NCI-H526 (cell line): ENCODE measurements around the gene SYT9.

ENCODE experiments used
- DNase-seq, 2 experiments: peaks; one replicate each; lab custom pipeline; 2025; lab: John Stamatoyannopoulos, UW

Gene SYT9

DNA sequence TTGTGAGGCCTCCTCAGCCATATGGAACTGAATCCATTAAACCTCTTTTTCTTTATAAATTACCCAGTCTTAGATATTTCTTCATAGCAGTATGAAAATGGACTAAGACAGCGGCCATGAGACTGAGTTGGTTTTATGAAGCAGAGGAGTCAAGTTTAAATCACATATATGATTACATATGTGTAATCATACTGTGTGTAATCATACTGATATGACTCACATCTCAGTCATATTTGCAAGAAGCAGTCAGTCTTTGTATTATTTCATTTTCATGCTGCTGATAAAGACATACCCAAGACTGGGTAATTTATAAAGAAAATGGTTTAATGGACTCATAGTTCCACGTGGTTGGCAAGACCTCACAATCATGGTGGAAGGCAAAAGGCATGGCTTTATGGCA, 89.8 kb downstream of the SYT9 start:
- DNase-seq = no peak

DNA sequence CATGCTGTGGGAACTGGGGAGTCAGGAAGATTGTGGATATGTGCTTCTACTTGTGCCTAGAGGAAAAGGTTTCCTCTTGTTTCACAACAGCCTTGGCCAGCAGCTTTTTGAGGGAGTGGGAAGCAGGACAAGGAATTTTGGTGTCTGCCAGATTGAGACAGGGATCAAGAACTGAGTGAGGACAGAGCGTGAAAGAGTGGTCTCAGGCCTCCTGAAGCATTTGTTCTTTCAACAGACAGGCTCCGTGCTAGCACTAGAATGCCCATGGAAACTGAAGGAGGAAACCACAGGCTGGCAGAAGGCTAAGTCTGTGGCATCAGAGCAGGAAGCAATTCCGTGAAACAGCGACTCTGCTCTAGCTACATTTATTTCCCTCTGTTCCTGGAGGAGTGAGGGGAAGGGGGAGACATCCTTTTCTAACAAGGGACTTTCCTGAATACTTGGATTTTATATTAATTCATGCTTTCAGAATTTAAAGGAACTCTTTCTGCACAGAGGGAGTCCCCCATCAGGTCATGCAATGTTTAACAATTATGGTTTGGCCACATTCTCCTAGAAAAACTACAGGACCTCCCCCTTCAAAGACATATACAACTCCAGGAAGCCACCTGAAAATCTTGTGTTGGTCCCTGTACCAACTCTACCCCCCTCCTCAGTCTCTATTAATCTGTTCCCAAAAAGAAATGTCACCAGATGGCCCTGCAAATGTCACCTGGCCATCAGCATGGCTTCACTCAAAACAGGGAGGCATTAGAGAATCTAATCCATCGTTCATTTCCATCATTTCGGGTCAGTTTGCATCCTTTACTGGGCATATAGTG, 96.1 kb downstream of the SYT9 start:
- no peak for DNase-seq

DNA sequence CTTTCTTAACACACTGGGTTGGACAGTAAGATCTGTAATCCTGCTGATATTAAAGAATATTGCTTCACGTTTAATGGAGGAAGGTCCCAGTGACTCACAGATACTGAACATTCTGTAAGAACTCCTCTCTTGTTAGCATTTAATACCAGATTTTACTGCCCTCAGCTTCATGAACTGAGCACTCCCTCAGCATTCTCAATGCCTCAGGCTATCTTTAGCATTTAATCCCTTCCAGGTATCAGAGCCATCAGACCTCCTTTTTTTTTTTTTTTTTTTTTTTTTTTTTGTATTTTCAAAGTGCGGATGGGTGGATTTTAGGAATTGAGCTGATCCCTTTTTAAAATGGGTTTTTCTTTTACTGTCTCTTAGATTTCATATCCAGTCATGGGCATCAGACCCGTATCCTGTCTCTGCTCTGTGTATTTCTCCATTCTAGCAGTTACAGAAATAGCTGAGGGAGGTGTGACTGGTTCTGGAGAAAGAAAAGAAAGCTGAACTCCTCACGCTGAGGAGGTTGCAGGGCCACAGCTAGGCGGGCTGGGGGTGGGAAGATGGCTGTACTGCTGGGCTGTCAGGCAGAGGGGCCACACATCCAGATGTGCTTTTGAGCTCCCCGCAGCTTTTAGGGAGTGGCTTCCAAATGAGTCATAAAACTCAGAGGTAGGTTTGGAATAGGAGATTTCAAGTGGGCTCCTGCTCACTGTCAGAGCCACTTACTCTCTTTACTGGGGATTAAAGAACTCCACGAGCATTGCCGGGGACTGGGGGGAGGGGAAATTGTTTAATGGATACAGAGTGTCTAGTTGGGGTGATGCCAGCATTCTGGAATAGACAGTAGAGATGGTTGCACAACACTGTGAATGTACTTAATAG, 97.0 kb downstream of the SYT9 start:
- no peak for DNase-seq

DNA sequence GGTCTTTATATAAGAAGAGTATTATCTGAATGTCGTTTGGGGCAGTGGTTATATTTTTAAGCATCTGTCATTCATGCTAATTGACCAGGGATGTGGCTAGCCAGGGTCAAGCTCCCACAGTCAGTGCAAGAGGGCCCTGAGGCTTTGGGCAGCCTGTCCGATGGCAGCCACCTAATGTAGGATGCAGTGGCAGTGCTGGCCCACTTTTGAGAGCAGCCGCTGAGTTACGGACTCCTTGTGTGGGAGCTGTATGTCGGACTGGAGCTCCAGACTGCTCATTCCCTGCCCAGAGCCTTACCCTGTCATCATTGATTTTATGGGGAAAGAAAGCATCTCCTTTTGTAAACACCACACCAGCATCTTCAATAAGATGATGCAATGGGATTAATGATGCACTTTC, 99.5 kb downstream of the SYT9 start:
- no peak for DNase-seq

DNA sequence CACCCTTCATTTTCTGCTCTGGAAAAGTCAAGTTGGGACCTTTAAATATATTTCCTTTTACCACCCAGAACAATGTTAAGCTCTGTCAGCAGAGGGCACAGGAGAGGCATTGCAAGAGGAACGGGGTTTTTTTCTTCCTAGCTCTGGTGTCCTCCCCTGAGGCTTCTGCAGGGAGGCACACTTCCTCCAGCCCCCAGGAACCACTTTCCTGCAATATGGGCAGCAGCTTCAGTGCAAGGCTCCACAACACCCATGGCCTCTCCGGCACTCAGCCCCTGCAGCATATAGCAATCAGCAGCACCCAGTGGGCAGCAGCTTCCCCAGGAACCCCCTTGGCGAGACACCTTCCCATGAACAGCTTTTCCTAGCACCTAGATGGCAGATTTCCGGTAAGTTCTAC, 101.4 kb downstream of the SYT9 start:
- DNase-seq = peak in 1 of 2 experiments; percentile 34

DNA sequence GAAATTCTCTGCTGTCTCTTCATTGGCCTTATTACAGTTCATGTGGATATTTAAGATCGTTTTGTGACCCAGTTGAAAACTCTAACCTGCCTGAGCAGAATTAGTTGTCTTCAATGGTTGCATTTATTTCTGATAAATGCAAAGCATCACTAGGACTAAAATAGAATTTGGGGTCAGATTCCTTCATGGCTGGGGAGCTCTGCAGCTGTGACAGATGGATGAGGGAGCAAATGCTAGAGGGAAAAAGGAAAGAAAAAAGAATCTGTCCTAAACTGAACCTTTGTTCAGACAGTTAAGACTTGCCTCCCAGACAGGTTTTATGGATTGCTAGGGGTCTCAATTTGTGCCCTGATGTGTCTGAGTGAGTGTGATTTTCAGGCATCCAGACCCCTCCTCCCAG, 113.0 kb downstream of the SYT9 start:
- no peak for DNase-seq

DNA sequence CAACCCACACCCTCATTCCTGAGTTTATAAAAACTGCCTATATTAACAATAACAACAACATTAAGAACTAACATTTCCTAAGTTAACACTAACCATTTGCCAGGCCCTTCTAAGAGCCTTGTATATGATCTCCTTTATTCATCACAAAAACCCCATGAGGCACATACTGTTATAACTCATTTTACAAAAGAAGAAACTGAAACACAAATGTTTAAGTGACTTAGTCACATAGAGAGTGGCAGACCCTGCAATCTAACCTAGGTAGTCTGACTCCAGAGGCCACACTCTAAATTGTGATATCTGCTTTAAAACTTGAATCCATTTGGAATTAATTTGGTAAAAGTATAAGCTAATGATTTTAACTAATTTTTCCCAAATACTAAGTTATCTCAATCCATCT, 116.1 kb downstream of the SYT9 start:
- no peak for DNase-seq

DNA sequence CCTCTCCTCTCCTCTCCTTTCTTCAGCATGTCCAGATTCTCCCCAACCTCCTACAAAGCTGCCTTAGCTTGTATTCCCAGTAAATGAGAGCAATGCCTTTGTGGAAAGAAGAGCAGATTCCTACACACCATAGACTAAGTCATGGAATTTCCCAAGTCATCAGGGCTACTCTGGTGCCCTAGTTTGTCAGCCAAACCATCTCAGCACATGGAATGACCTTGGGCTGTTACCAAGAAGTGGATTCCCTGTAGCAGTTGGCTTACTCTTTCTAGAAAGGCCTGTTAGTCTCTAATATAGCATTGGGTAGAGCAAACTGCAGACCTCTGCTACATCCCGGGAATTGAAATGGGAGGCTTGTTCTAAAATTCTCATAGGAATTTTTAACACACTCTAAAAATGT, 124.7 kb downstream of the SYT9 start:
- no peak for DNase-seq

DNA sequence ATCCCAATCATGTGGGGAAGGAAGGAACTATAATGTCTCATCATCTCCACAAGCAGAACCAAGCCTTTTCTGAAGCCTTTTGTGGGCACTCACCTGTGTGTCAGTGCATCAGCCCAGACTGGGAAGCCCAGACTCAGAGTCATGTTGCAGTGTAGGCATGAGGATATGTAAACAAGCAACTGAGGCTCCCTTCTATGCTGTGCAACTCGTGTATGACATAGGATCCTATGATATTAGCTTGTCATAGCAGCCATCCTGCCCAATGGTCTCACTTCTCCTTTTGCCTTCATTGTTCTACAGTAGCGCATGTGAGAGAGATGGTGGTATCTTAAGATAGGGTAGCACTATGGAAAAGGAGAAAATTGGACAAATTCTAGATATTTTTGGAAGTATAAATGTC, 130.2 kb downstream of the SYT9 start:
- DNase-seq = no peak

DNA sequence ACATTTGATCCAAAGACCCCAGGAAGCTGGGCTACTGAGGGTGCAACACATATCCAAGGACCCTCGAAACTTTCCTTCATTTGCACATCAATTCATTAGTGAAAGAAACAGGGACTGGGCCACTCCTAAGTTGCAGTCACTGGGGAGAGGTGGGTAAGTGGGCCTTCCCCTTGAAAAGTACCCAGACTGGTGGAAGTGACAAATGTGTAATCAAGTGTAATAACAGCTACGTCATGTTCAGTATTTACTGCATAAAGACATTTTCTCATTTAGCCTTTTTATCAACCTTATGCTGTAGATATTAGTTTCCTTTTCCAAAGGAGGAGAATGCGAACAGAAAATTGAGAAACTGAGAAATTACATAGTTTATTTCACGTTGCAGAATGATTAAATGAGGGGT, 131.7 kb downstream of the SYT9 start:
- DNase-seq = no peak

DNA sequence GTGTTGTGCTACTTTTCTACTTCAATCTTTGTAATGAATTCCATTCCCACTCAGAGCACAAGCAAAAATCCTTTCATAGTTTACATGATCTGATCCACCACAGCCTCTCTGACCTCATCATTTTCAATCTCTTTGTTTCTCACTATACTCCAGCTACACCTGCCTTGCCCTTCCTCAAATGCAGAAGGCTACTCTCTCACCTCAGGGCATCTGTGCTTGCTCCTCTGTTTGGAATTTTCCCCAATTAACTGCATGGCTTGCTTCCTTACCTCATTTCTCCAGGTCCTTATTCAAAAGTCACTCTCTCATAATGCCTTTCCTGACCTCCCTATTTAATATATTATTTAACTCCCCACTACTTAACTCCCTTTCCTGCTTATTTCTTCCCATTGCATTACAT, 133.0 kb downstream of the SYT9 start:
- DNase-seq = no peak

DNA sequence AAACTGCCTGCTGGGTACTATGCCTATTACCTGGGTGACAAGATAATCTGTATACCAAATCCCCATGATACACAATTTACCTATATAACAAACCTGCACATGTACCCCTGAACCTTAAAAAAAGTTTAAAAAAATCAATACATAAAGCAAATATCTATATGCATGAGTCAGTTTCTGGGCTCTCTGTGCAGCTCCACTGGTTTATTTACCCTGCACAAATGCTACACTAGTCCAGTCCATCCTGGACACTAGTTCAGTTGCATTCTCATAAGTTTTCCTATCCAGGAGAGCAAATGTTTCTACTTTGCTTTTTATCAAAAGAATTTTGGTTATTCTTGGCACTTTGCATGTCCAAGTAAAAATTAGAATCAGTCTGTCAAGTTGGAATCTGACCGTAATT, 133.8 kb downstream of the SYT9 start:
- DNase-seq = no peak

DNA sequence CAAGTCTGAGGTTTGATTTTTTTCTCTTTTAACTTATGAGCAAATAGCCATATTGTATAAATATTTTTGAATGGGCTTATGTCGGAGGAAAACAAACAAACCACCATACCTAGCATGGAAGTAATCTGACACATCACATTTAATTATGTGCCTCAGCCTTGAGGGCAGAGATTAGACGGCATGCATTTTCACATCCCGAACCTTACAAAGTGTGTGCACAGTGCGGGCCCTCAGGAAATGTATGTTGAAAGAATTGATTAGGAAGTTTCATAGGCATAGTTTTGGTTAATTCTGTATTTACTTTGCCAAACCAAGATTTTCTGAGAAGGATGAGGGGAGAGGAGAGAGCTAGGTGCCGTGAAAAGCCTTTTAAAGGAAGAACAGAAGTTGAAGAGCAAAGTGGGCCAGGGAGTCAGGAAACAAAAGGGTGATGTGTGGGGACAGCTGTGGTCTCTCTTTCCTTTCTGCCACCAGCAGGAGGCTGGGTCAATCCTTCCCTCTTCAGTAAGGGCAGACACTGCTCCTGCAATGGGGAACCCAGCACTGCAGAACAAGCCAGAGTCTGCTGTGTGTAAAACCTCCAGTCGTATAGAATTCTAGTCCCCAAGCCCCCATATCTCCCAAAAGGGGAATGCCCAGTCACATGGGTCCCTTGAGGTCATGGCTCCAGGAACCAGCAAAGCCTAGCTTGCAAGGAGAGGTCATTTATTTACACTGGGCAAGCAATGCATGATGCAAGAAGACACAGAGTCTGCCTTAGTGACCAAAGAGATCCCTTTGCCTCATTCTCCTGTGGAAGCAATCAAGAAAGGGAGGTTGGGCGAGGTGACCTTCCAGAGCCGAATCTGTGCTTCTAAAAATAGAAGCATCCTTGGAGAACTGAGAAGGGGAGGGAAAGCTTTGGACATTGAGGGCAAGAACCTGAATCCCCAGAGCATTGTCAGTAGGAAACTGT, 162.5 kb downstream of the SYT9 start:
- DNase-seq = no peak

DNA sequence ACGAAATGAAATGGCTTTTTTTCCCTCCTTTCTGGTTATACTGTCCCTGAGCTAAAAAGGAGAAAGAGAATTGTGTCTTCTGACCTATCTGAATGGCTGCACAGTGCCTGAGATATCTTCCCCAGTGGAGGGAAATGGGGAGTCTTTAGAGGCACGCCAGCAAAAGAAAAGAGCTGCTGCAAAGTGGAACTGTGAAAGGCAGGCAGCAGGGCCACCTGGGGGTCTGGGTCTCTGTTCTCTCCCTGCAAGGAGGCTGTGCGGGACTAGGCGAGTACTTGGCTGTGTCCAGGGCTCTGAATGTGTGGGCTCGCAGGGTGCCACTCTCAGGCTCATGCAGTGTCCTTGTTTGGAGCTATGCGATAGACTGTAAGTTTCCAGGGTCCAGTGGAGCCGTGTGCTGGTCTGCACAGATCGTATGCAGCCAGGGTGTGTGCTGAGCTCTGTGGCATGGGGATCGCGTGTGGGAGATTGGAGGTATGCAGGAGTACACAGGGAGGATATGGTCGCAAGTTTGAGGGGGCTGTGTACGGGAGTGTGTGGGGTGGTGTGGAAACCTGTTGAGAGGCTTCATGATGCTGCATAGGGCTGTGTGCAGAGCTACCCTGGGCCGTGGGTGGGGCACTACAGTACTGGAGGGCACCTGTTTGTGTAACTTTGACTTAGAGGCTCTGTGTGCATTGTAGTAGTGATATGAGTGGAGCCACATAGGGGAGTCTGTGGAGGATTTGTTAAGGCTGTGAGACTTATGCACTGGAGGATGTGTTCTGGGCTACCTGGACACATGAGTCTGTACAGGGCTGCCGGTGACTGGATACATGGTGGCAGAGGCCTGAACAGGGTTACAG, 163.5 kb downstream of the SYT9 start:
- no peak for DNase-seq

DNA sequence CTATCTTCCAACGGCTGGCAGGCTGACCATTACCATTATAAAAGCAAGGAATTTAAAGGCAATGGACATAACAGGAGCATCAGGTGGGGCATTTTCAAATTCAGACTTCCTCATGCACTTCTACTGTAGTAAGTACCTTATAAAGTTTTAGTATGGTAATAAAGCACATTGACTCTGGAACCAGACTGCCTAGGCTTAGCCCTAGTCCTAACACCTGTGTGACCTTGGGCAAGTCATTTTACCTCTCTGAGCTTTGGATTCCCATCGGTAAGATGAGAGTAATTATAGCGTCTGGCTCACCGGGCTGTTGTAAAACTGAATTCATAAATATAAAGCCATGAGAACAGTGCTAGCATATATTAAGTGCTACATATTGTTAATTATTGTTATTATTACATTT, 164.4 kb downstream of the SYT9 start:
- no peak for DNase-seq

DNA sequence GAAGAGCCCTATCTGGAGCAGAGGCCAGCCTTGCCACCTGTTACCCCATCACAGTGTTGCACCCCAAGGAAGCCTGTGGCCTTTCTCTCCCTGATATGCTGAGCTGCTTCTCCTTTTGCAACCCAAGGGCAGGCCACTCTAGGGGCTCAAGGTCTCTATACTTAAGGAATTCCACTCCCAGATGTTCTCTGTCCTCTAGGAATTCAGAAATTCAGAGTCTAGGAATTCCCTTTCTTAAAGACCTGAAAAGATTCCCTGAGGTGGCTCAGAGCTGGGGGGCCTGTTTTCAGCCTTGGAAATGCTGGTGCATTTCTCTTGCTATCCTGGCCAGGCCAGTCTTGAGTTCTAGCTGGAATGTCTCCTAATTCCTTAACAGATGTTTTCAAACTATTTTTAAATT, 165.6 kb downstream of the SYT9 start:
- no peak for DNase-seq

DNA sequence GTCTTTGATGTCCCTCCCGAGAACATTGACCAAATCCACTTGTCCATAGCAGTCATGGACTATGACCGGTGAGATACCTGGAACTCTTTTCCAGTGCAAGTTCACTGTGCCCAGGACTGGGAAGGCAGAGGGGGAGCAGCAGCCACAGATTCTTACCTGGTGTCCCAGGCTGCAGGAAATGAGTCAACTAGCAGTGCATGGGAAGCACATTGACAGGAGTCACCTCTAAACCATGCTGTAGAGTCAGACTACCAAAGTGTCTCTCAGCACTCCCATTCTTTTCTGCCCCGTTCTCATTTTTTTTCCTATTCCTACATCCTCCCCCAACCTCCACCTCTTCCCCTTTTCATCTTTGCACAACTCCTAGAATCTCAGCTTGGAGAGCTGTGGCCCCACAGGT, 166.4 kb downstream of the SYT9 start:
- DNase-seq = no peak

DNA sequence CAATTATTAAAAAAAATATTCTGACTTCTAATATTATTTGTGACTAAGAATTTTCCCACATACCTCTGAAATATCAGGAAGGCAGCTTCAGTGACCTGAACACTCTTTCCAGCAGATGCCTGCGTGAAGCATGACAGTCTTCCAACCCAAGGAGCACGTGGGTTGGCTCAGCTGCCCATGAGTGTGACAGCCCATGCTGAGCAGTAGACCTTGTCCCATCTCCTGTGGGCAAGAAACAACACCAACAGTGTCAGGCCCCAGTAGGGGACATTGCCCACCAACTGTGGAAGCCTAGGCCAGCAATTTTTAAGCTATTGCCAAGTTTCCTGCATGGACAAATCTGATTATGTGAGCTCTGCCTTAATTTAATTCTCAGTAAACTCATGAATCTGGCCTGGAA, 167.2 kb downstream of the SYT9 start:
- no peak for DNase-seq

DNA sequence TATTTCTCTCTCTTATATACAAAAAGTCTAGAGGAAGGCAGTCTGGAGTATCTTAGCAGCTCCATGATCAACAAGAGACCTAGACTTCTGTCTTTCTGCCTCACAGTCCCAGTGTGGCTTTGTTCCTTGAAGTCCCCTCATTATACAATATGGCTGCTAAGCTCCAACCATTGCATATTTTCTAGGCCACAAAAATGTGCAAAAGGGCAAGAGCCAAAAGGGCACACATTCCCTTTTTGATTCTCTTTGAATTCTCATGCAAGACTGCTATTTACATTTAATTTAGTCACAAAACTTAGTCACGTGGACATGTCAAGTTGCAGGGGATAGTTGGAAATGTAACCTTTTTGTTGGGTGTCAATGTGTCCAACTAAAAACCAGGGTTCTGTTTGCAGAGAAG, 169.4 kb downstream of the SYT9 start:
- no peak for DNase-seq

DNA sequence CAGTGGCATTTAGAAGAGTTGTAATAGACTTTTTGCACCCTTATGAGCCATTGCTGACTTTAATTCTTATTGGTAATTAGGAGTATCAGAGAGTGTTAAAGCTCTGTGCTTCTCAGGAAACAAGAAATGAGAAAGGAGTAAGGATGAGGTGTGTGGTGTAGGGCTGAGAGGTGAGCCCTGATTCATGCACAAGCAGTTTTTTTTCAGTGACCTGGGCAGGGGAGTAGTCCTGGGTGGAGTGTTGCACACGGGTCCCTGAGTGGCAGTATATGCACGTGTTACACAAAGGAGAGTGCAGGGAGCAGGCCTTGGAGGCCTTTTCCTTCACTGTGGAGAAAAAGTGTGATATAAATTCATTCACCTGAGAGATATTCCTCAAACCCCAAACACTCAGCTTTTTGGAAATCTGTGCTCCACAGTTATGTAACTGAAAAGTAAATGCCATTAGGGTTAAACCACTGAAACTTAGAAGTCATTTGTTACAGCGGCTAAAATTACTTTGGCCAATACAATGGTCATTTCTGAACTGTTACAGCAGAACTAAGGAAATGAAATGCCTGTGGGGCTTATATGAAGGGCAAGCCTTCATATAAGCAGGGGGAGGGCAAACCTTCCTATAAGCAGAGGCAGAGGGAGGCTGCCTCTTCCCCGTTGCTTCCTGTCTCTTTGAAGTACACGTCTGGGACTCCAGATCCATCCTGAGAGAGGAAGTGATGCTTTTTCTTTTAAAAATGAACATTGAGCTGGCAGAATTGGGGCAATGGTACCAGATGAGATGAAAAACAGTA, 171.0 kb downstream of the SYT9 start:
- no peak for DNase-seq

DNA sequence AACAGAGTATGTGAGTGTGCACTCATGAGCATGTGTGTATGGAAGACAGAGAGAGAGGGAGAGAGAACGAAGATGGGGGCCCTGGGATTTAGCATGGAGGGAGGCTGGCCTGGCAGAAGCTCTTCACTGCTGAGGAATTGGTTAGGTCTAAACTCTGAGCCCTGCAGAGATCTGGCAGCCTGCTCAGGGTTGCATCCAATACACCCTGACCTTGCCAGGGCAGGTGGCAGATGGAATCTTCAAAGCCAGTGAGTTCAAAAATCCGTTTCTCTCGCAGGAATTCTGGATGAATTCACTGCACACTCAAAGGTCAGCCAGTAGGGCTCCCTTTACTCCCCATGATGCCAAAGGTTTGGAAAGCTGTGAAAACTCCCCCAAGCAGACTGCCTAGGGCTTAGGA, 172.2 kb downstream of the SYT9 start:
- DNase-seq = no peak
